Fibroblast of the conjunctiva (primary cell): ENCODE data around the gene COX4I1.
"Not testable (repeated sequence)": the region's sequence is repeated elsewhere in the genome, so short reads cannot be mapped to it uniquely, and the experiment has no call there.

Experiments used
- DNase-seq: peaks from one replicate; pipeline ENCODE4 v3.0.0-alpha.2; 2010; ENCODE audit warnings: low read depth

The COX4I1 gene

DNA sequence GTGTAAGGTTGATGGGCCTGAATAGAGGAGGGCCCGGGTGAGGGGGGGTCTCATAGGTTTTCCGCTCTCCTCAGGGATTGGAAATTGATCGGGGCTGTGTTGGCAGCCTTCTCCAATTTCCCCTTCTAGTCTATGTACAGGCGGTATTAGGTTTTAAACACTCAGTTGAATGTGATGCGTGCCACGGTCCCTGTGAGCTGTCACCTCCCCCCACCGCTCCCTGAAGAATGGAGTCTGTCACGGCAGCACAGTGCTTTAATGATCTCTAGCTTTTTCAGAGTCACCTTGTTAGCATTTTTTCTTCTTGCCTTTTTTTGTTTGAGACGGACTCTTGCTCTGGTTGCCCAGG lies 800 bp downstream of the COX4I1 start:
- no peak for DNase-seq

DNA sequence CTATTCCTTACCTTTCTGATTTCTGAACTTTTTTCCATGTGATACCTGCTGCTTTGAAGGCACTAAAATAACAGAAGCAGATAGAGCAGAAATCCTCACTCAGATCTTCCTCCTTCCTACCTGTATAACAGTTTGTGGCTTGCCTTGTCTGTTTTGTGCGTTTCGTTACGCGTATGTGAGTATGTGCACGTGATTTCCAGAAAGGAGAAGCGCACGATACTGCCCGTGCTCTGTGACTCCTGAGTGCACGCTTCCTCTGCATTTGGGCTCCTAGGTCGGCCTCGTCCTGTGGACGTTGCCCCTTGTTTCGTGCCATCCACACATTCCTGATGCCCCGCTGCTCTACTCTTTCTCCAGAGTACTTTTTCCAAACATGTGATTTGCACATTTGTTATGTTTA lies 4.1 kb downstream of the COX4I1 start:
- no peak for DNase-seq

DNA sequence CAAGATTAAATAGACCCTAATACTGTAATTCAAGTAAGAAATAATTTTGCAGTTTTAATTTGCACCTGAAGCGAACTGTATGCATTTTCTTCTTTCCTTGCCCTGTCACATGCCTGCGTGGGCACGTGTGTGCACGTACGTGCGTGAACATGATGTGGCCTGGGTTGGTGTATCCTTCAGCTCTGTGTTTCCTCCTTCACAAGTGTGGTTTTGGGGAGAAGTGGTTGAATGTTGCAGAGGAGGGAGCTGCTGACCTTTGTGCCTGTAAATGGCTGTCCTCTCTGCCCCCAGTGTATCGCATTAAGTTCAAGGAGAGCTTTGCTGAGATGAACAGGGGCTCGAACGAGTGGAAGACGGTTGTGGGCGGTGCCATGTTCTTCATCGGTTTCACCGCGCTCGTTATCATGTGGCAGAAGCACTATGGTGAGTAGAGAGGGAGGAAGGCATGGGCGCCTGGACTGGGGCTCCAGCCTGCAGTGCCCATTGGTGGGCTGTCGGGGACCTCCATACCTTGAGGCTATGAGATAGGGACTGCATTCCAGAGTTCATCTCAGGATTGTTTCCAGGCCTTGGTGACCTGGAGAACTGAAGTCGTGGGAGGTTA lies 6.0 kb downstream of the COX4I1 start:
- no peak for DNase-seq

DNA sequence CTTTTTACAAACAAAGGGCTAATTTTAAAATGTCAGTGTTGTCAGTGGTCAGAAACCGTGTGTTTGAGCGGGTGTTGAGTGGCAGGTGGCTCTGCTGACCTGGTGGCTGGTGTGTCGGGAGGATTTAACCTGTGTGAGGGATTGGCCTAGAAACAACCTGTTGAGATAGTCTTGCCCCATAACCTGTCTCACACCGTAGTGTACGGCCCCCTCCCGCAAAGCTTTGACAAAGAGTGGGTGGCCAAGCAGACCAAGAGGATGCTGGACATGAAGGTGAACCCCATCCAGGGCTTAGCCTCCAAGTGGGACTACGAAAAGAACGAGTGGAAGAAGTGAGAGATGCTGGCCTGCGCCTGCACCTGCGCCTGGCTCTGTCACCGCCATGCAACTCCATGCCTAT lies 7.0 kb downstream of the COX4I1 start:
- no peak for DNase-seq

DNA sequence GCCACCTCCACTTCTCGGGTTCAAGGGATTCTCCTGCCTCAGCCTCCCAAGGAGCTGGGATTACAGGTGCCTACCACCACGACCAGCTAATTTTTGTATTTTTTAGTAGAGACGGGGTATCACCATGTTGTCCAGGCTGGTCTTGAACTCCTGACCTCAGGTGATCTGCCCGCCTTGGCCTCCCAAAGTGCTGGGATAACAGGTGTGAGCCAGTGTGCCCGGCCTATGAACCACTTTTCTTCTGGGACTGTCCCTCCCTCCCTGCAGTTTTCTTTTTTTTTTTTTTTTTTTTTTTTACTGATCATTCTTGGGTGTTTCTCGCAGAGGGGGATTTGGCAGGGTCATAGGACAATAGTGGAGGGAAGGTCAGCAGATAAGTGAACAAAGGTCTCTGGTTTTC lies 7.8 kb downstream of the COX4I1 start:
- DNase-seq, result not testable (repeated sequence)

DNA sequence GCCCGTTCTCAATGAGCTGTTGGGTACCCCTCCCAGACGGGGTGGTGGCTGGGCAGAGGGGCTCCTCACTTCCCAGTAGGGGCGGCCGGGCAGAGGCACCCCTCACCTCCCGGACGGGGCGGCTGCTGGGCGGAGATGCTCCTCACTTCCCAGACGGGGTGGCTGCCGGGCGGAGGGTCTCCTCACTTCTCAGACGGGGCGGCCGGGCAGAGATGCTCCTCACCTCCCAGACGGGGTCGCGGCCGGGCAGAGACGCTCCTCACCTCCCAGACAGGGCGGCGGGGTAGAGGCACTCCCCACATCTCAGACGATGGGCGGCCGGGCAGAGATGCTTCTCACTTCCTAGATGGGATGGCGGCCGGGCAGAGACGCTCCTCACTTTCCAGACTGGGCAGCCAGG lies 8.6 kb downstream of the COX4I1 start:
- not testable (repeated sequence) for DNase-seq

DNA sequence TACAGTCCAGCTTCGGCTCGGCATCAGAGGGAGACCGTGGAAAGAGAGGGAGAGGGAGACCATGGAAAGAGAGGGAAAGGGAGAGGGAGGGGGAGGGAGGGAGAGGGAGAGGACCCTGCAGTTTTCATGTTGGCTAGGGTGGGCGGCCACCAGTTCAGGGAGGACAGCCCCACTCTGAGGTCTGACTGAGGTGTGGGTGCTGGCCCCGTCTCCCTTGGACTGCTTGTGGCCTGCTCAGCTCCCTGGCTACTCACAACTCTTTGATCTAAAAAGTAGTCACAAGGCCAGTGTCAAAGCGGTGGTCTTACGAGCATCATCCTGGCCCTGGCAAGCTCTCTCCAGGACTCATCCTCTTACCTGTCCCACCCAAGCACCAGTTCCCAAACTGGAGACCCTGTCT lies 9.4 kb downstream of the COX4I1 start:
- DNase-seq, result no peak

DNA sequence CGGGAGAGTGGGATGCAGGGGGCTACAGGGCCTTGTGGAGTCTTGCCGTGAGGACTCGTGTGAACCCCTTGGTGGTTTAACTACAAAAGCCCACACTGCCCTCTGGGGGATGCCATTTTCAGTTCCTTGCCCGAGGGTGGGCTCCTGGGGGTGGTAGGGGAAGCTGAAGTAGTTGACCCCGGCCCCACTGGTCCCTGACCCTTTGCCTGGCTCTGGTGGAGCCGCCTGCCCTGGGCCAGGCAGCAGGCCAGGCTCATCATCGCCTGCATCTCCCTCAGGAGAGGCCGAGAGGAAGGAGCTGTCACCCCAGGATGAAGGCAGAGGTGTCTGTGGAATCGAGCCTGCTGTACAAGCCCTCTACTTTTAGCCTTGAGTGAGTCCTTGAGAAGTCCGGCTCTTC lies 10.2 kb downstream of the COX4I1 start:
- no peak for DNase-seq

DNA sequence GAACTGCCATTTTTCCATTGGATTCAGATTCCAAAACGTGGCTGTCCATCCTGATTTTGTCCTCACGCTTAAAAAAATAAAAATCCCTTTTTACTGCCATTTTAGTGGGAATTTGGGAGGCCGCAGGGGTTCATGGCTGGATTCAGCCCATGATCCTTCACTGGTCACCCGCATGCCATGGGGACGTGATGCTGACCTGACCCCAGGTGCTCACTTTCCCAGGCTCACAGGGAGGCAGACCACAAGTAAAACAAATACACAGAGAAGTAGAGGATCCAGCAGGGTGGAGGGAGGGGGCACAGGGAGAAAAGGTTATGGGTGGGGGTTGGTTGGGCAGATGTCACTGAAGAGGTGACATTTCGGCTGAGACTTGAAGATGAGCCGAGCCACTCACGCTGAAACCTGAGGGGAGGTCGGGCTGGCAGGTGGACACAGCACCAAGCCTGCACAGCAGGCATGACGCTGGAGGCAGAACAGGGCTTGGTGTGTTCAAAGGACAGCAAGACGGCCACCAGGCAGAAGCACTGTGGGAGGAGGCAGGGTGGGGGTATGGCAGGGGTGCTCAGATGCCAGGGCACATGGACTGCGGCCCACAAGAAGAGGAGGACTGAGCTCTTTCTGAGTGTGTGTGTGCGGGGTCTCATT lies 10.7 kb downstream of the COX4I1 start:
- DNase-seq, result no peak

DNA sequence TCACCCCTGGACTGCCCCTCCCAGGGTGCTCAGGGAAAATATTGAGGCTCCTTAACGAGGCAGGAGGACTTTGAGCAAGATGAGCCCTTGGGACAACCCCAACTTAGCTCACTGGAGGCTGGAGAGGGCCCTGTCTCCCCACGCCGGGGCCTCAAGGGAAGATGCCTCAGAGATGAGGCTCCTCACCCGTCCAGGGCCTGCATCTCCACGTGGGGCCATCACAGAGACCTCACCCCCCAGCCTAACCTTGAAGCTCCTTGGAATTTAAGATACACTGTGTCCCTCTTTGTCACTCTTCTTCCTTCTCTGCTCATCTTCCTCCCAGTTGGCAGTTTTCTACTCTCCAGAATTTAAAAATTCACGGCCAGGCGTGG lies 11.2 kb downstream of the COX4I1 start:
- DNase-seq, result no peak

DNA sequence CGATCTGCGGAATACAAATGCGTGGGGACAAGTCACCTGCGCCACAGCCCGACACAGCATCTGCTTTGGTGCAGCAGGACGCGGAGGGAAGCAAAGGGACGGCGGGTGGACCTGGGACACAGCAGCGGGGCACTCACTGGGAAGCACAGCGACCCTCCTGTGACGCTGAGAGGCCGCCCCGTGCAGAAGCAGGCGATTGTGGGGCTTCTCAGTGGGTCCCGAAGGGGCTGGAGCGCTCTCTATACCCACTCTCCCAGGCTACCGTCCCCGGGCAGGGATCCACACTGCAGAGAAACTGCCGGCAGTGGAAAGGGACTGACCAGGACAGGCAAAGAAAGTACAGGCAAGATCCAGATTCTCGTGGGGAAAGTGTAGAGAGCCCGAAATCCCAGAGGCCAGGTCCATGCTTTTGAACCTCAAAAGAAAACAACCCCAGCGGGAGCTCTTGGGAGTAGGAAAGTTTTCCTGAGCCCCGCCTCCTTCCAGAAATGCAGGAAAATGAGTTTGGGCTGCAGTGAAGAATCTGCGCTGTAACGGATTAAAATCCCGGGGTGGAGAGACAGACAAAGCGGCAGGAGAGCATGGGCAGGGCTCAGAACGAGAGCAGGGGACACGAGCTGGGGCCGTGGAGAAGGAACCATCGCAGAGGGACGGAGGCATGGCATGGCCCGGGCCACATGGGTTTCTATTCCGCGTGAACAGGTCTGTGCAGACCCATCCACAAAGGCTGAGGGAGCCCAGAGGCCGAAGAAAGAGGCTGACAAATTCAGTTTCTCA lies 12.7 kb downstream of the COX4I1 start:
- no peak for DNase-seq

DNA sequence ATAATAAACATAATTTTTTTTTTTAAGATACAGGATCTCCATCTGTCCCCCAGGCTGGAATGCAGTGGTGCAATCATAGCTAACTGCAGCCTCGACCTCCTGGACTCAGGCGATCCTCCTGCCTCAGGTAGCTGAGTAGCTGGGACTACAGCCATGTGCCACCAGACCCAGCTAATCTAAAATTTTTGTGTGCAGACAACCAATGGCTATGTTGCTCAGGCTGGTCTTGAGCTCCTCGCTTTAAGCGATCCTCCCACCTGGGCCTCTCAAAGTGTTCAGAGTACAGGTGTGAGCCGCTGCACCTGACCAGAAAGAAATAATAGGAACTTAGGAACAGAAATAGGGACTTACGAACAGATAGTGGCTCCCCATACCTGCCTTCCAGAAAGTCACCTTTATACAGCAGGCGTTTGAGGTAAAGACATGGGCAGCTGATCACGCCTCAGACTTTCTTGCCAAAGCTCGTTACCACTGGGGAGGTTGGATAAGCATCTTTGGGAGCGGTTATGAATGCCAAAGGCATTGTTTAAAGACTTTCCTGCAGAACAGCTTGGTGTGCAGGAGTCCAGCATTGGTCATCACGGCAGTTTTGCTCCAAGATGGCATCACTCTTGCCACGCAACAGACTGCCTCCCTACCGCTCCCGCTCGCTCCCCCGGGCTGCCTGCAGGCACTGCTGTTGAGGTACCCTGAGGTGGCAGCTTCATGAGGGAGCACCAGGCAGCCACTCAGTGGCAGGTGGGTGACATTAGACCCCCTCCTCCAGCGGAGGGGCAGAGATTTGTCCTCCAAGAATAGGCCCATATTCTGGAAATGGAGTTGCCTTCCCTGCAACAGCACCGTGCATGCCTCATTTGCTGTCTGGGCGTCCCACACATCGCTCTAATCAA lies 13.6 kb downstream of the COX4I1 start:
- DNase-seq, result no peak

DNA sequence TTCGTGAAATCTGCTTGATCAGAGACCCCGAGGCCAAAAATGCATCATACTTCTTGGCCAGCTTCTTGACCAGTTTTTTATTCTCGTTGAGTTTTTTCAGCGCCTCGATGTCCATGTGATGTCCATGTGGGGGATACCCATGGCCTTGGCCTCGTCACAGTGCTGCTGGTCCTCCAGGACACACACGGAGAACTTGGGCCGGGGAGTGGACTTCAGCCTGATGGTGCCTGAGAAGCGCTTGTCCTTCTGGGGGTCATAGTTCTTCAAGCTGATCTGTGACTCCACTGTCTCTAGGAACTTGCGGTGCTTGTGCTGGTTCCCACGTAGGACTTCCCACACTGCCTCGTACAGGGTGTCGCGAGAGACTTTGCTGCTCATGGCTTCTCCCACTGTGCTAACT lies 16.7 kb downstream of the COX4I1 start:
- no peak for DNase-seq

DNA sequence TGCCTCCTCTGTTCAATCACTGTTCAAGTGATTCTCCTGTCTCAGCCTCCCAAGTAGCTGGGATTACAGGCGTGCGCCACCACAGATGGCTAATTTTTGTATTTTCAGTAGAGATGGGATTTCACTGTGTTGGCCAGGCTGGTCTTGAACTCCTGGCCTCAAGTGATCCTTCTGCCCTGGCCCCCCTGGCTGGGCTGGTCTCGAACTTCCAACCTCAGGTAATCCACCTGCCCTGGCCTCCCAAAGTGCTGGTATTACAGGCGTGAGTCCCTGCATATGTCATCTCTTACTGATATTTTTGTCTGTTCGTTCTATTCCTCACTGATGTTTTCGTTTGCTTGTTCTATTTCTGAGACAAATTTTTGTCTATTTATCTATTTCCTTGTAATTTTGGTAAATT lies 17.7 kb downstream of the COX4I1 start:
- DNase-seq, result not testable (repeated sequence)

DNA sequence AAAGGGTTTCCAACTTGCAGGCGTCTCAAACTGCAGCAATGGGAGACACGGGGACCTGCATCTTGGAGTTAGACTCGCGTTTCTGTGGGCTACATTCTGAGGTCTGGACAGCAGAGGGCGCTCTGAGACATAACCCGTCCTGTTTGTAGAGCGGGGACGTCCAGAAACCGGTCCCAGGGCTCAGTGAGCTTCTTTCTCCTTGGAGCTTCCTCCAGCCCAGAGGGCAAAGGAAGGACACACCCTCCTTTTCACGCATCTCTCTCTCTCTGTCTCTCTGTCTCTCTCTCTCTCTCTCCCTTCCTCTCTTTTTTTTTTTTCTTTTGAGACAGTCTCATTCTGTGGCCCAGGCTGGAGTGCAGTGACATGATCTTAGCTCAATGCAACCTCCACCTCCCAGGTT lies 19.8 kb downstream of the COX4I1 start:
- peak; percentile 64 for DNase-seq

DNA sequence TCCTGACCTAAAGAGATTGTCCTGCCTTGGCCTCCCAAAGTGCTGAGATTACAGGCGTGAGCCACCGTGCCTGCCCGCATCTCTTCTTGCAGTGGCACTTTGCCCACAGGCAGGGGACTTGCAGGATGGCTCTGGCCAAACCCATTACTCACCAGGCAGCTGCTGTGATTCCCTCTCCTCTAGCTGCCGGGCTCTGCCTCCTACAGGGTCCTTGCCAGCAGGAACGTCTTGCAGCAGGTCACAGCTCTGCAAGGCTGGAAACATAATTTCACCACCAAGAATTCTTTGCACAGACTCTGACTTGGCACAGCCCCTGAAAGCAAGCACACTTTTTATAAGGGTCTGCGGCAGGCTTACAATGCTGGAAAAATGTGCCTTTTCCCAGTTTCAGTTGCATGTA lies 20.3 kb downstream of the COX4I1 start:
- no peak for DNase-seq

DNA sequence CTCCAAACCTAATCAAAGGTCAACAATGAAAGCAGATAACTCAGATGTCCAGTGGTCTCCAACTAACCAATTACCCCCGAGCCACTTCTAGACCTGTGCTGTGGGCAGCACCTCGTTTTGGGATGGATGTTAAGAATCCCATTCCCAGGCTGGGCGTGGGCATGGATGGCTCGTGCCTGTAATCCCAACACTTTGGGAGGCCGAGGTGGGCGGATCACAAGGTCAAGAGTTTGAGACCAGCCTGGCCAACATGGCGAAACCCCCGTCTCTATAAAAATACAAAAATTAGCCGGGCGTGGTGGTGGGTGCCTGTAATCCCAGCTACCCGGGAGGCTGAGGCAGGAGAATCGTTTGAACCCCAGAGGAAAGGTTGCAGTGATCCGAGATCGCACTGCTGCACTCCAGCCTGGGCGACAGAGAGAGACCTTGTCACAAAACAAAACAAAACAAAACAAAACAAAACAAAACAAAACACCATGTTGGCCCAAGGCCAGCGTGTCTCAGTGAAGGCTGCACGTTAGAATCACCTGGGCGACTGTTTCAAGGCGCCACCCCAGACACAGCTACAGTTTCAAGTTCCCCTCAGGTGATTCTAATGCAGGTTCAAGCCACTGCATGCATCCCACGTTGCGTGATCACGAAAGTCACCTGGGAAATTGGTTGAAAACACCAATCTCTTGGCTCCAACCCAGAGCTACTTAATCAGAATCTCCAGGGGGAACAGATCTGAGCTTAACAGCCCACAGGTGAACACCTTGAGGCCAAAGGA lies 21.3 kb downstream of the COX4I1 start:
- DNase-seq, result no peak

DNA sequence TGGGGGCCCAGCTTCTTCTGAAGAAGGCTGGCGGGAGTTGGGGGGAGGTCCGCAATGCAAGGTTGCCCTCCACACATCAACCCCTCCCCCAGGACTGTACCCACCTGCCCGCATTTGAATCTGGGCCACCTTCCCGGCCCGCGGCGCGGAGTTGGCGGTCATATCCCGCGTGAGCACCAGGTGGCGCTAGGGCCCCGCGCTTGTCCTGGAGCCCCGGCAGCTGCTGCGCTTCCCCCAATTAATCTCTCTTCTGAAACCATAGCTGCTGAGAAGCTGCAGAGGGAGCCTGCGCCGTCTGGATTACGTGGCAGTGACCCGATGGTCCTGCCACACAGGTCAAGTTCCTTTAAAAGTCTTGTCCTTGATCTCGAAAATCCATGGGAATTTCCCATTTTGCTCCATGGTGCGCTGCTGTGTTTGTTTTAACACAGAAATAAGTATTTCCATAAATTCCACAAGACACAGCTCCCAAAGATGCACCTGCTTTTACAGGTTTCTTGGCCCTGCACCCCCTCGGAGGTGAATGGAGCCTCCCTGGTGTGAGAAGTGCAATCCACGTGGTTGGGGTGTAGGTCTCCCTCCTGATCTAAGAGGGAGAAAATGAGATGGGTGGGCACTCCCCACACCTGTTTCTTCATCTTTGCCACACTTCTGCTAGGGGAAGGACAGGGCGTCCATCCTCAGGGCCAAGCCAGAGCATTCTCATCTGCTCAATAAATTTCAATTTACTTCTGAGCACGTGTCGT lies 22.1 kb downstream of the COX4I1 start:
- DNase-seq, result peak; percentile 47

DNA sequence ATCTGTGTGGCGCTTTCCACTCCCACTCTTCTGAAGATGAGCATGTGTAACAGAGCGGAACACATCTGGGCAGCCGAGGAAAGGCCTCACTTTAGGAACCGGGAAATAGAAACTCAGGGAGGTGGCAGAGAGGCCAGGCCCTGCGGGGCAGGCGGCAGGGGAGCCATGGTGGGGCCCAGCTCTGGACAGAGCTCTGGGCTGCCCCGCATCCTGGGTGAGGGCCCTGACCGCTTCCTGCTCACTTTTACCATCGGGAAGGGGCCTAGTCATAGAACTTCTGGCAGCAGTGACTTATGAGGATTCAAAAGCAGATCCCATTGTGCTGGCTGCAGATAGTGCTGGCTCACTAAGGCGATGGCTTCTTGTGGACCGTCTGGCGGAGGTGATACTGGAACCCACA lies 22.6 kb downstream of the COX4I1 start:
- no peak for DNase-seq

DNA sequence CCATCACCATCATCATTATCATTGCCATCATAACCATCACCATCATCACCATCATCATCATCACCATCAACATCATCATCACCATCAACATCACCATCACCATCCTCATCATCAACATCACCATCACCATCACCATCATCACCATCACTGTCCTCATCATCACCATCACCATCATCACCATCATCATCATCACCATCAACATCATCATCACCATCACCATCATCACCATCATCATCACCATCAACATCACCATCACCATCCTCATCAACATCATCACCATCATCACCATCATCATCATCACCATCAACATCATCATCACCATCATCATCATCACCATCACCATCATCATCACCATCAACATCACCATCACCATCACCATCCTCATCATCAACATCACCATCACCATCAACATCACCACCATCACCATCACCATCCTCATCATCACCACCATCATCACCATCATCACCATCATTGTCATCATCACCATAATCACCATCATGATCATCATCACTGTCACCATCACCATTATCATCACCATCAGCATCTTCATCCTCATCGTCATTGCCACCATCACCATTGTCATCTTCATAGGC lies 23.9 kb downstream of the COX4I1 start:
- no peak for DNase-seq
